GM12891 (cell line): ENCODE measurements around the gene AGBL5.

Experiments
- PAX5 ChIP-seq: IDR thresholded peaks from 2 replicates; pipeline ENCODE4 v1.6.1; 2011; ENCODE audit warnings: low read length, moderate library complexity, mild to moderate bottlenecking; ENCODE audit not compliant: insufficient read depth, severe bottlenecking
- POLR2A ChIP-seq: IDR thresholded peaks from 2 replicates; pipeline ENCODE4 v1.6.1; 2011; ENCODE audit warnings: low read depth, low read length, control low read depth
- POLR2AphosphoS5 ChIP-seq: IDR thresholded peaks from 2 replicates; pipeline ENCODE4 v1.6.1; 2011; ENCODE audit warnings: low read depth, low read length, control low read depth

DNA sequence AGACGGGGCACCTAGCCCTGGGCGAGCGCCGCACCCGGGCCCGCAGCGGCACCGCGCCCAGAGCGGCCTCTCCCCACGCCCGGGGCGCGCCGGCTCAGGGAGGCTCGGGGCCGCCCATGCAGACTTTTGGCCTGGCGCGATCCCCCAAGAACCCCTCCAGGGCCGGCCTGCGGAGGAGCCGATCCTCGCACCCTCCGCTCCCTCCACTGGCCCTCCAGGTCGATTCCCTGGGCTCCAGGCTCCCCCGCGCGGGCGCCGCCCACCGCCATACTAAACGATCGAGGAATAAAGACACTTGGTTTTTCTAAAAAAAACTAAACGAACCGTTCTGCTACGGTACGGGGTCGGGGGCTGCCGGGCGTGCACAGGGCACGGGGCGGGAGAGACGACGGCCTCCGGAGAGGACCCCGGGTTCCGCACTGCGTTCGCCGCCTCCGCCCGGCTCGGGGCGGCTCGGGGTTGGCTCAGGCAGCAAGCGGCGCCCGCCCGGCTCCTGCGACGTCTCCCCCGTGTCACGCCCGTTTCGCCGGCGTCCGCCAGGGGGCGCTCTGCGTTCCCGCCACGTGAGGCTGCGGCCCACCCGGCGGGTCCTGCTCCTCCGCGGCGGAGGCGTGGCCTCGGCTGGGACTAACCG is 34.7 kb downstream of the AGBL5 start:
- TF ChIP-seq POLR2A (0 out of 2 replicates have a peak, but pooled peaks have one; percentile 32), POLR2AphosphoS5 (no peak), PAX5 (no peak)
